Trophoblast cell (in vitro differentiated cells and primary cell): ENCODE measurements around the gene WASHC3. TPM values are rescaled to one million over a fixed set of nuclear protein-coding genes. Genes with fewer than 3 reads are reported as not detected.

Experiments
- DNase-seq, 2 donors: peaks; one replicate each; pipeline ENCODE4 v3.0.0-alpha.2; 2016
- H2AFZ ChIP-seq: 2 replicates; pipeline ENCODE4 v1.6.1; 2013; ENCODE audit warnings: low read length, moderate library complexity, mild to moderate bottlenecking; ENCODE audit not compliant: insufficient read depth, poor library complexity
- H2AK5ac ChIP-seq: 2 replicates; pipeline ENCODE4 v1.6.1; 2013; ENCODE audit warnings: mild to moderate bottlenecking, low read length
- H2BK120ac ChIP-seq: 2 replicates; pipeline ENCODE4 v1.6.1; 2013; ENCODE audit warnings: low read length, mild to moderate bottlenecking, moderate library complexity; ENCODE audit not compliant: insufficient read depth, poor library complexity
- H2BK12ac ChIP-seq: 2 replicates; pipeline ENCODE4 v1.6.1; 2013; ENCODE audit warnings: mild to moderate bottlenecking, low read length, moderate library complexity
- H2BK5ac ChIP-seq: 2 replicates; pipeline ENCODE4 v1.6.1; 2013; ENCODE audit warnings: low read length, low read depth, moderate library complexity, mild to moderate bottlenecking; ENCODE audit not compliant: poor library complexity
- H3K14ac ChIP-seq: 2 replicates; pipeline ENCODE4 v1.6.1; 2013; ENCODE audit warnings: mild to moderate bottlenecking, low read length
- H3K18ac ChIP-seq: 2 replicates; pipeline ENCODE4 v1.6.1; 2013; ENCODE audit warnings: mild to moderate bottlenecking, low read length
- H3K23ac ChIP-seq: 2 replicates; pipeline ENCODE4 v1.6.1; 2013; ENCODE audit warnings: low read length
- H3K27ac ChIP-seq: 2 replicates; pipeline ENCODE4 v1.5.1; 2013; ENCODE audit warnings: low read depth, mild to moderate bottlenecking, inconsistent platforms, low read length, moderate library complexity
- H3K27me3 ChIP-seq: 2 replicates; pipeline ENCODE4 v1.6.1; 2013; ENCODE audit warnings: inconsistent platforms, mild to moderate bottlenecking, low read length, moderate library complexity; ENCODE audit not compliant: insufficient read depth
- H3K36me3 ChIP-seq, 2 experiments: 1 replicate in 1 of 2; 2 replicates in 1 of 2; pipeline ENCODE4 v1.6.1; 2013; ENCODE audit warnings: low read length in 2 of 2, mild to moderate bottlenecking in 2 of 2, moderate library complexity in 1 of 2; ENCODE audit not compliant: insufficient read depth in 2 of 2, control insufficient read depth in 1 of 2
- H3K4ac ChIP-seq: 2 replicates; pipeline ENCODE4 v1.6.1; 2013; ENCODE audit warnings: low read depth, mild to moderate bottlenecking, low read length, moderate library complexity
- H3K4me1 ChIP-seq, 2 experiments: 1 replicate in 1 of 2; 2 replicates in 1 of 2; pipeline ENCODE4 v1.6.1; 2013; ENCODE audit warnings: low read length in 2 of 2, mild to moderate bottlenecking in 2 of 2, moderate library complexity in 1 of 2; ENCODE audit not compliant: insufficient read depth in 2 of 2, control insufficient read depth in 1 of 2
- H3K4me2 ChIP-seq: 2 replicates; pipeline ENCODE4 v1.6.1; 2013; ENCODE audit warnings: inconsistent platforms, mild to moderate bottlenecking, low read length, moderate library complexity
- H3K4me3 ChIP-seq: 2 replicates; pipeline ENCODE4 v1.5.1; 2013; ENCODE audit warnings: mild to moderate bottlenecking, low read depth, low read length, inconsistent platforms
- H3K79me1 ChIP-seq: one replicate; pipeline ENCODE4 v1.6.1; 2013; ENCODE audit warnings: low read length
- H3K79me2 ChIP-seq: 2 replicates; pipeline ENCODE4 v1.6.1; 2013; ENCODE audit warnings: low read length, mild to moderate bottlenecking; ENCODE audit not compliant: control insufficient read depth, insufficient read depth, poor library complexity
- H3K9ac ChIP-seq: 2 replicates; pipeline ENCODE4 v1.6.1; 2013; ENCODE audit warnings: mild to moderate bottlenecking, low read length
- H3K9me3 ChIP-seq: 2 replicates; pipeline ENCODE4 v1.6.1; 2013; ENCODE audit warnings: low read depth, mild to moderate bottlenecking, control low read depth, inconsistent platforms, low read length; ENCODE audit not compliant: insufficient read depth
- H4K12ac ChIP-seq: 2 replicates; pipeline ENCODE4 v1.6.1; 2013; ENCODE audit warnings: low read depth, mild to moderate bottlenecking, low read length, moderate library complexity
- H4K8ac ChIP-seq: 2 replicates; pipeline ENCODE4 v1.6.1; 2013; ENCODE audit warnings: low read depth, mild to moderate bottlenecking, low read length, moderate library complexity
- H4K91ac ChIP-seq: one replicate; pipeline ENCODE4 v1.6.1; 2013; ENCODE audit warnings: low read depth, mild to moderate bottlenecking, low read length, moderate library complexity
- WGBS: extraction: QIAGEN DNeasy Blood & Tissue Kit; methylation state at CpG from one replicate; pipeline ENCODE4 v1.1.7; 2013; ENCODE audit warnings: missing lambda C conversion rate; ENCODE audit not compliant: insufficient read length, insufficient coverage; ENCODE audit errors: extremely low coverage; 5-methylcytosine and 5-hydroxymethylcytosine counted together
- polyA plus RNA-seq: library from polyadenylated mRNA; stranded (reverse); fragments of 200-250 nt; gene quantifications from 2 replicates; pipeline ENCODE4 v1.2.3, GENCODE V29; 2013

Gene WASHC3
- polyA plus RNA-seq: 38.8 and 42.9 TPM in 2 replicates

GRCh38 chr12:102061560-102062418 is at the start of gene WASHC3:
TSS of gene WASHC3 (minus strand) at chr12:102061991. CDS start at chr12:102061962, 29 bp downstream.
- no peak within 1 kb of the TSS for H2BK12ac ChIP-seq
- no CpG with 5 or more reads among the region's 44 CpGs for WGBS
- no peaks in the 10 kb centered on the region for H3K9me3 ChIP-seq
- H3K27ac ChIP-seq: no peak within 1 kb of the TSS
- H2BK5ac ChIP-seq: no peak within 1 kb of the TSS
- H3K27me3 ChIP-seq: no peaks in the 10 kb centered on the region
- H3K36me3 ChIP-seq: no peaks in the 10 kb centered on the region
- peaks cover 0 to 5% of the 10 kb centered on the region in 2 experiments for H3K4me1 ChIP-seq
- peaks cover 5% of the 10 kb centered on the region for H3K79me1 ChIP-seq
- H3K4me3 ChIP-seq: peak within 1 kb of the TSS; percentile 92
- peak within 1 kb of the TSS; percentile 19 for H2BK120ac ChIP-seq
- no peak within 1 kb of the TSS for H2AK5ac ChIP-seq
- peak within 1 kb of the TSS; percentile 73 for H4K12ac ChIP-seq
- H3K4ac ChIP-seq: peak within 1 kb of the TSS; percentile 77
- peak within 1 kb of the TSS; percentile 96 for H4K8ac ChIP-seq
- DNase-seq: peak; percentile 84 to 93
- H3K23ac ChIP-seq: no peak within 1 kb of the TSS
- peak within 1 kb of the TSS; percentile 98 for H3K4me2 ChIP-seq
- H3K9ac ChIP-seq: peak within 1 kb of the TSS; percentile 92
- H3K14ac ChIP-seq: peak within 1 kb of the TSS; percentile 62
- H4K91ac ChIP-seq: peak within 1 kb of the TSS; percentile 49
- H3K18ac ChIP-seq: peak within 1 kb of the TSS; percentile 17
- H3K79me2 ChIP-seq: peaks cover 4% of the 10 kb centered on the region
- peak within 1 kb of the TSS; percentile 92 for H2AFZ ChIP-seq

GRCh38 chr12:102110782-102111181 is 49.0 kb upstream of the WASHC3 start:
- peaks cover 10 to 25% of the 10 kb centered on the region in 2 experiments for H3K36me3 ChIP-seq
- H3K4me2 ChIP-seq: no peak overlapping the region
- no peak overlapping the region for H2AFZ ChIP-seq
- H3K4ac ChIP-seq: no peak overlapping the region
- H3K27me3 ChIP-seq: no peaks in the 10 kb centered on the region
- no peak overlapping the region for H4K12ac ChIP-seq
- no peaks in the 10 kb centered on the region for H3K4me1 ChIP-seq
- H3K79me2 ChIP-seq: no peaks in the 10 kb centered on the region
- H2BK120ac ChIP-seq: no peak overlapping the region
- no peak overlapping the region for H2BK5ac ChIP-seq
- no peak overlapping the region for H3K4me3 ChIP-seq
- no peak overlapping the region for H2BK12ac ChIP-seq
- H2AK5ac ChIP-seq: no peak overlapping the region
- no peak overlapping the region for H3K9ac ChIP-seq
- no peak overlapping the region for H4K8ac ChIP-seq
- H3K27ac ChIP-seq: no peak overlapping the region
- no peak overlapping the region for H3K23ac ChIP-seq
- no peak for DNase-seq
- no peak overlapping the region for H3K14ac ChIP-seq
- no peak overlapping the region for H3K18ac ChIP-seq
- H3K79me1 ChIP-seq: no peaks in the 10 kb centered on the region
- H4K91ac ChIP-seq: no peak overlapping the region
- peaks cover 4% of the 10 kb centered on the region for H3K9me3 ChIP-seq

GRCh38 chr12:102107970-102108369 is 46.2 kb upstream of the WASHC3 start:
- H2BK120ac ChIP-seq: no peak overlapping the region
- DNase-seq: no peak
- H3K18ac ChIP-seq: no peak overlapping the region
- H3K79me1 ChIP-seq: no peaks in the 10 kb centered on the region
- WGBS: no CpG with 5 or more reads among the region's 1 CpG
- H2AK5ac ChIP-seq: no peak overlapping the region
- H3K27me3 ChIP-seq: no peaks in the 10 kb centered on the region
- no peak overlapping the region for H3K27ac ChIP-seq
- no peak overlapping the region for H4K91ac ChIP-seq
- H3K4me3 ChIP-seq: no peak overlapping the region
- H3K23ac ChIP-seq: no peak overlapping the region
- H3K9me3 ChIP-seq: peaks cover 4% of the 10 kb centered on the region
- no peak overlapping the region for H2BK5ac ChIP-seq
- no peaks in the 10 kb centered on the region for H3K79me2 ChIP-seq
- no peak overlapping the region for H4K12ac ChIP-seq
- H2AFZ ChIP-seq: no peak overlapping the region
- no peak overlapping the region for H3K4me2 ChIP-seq
- no peak overlapping the region for H4K8ac ChIP-seq
- no peaks in the 10 kb centered on the region for H3K4me1 ChIP-seq
- H3K36me3 ChIP-seq: peaks cover 17 to 29% of the 10 kb centered on the region in 2 experiments
- no peak overlapping the region for H3K14ac ChIP-seq
- no peak overlapping the region for H2BK12ac ChIP-seq
- H3K9ac ChIP-seq: no peak overlapping the region
- H3K4ac ChIP-seq: no peak overlapping the region

- no peak overlapping the region for H2AK5ac ChIP-seq
- H2BK5ac ChIP-seq: no peak overlapping the region
- no peaks in the 10 kb centered on the region for H3K79me1 ChIP-seq
- no peaks in the 10 kb centered on the region for H3K4me1 ChIP-seq
- no peak overlapping the region for H2AFZ ChIP-seq
- H3K79me2 ChIP-seq: no peaks in the 10 kb centered on the region
- H3K14ac ChIP-seq: no peak overlapping the region
- H4K12ac ChIP-seq: no peak overlapping the region
- no peak overlapping the region for H3K4me3 ChIP-seq
- no peak overlapping the region for H3K27ac ChIP-seq
- no peak overlapping the region for H2BK120ac ChIP-seq
- no peak overlapping the region for H2BK12ac ChIP-seq
- peaks cover 17 to 27% of the 10 kb centered on the region in 2 experiments for H3K36me3 ChIP-seq
- H3K9ac ChIP-seq: no peak overlapping the region
- WGBS: no CpG with 5 or more reads among the region's 3 CpGs
- peaks cover 4% of the 10 kb centered on the region for H3K9me3 ChIP-seq
- no peaks in the 10 kb centered on the region for H3K27me3 ChIP-seq
- H3K18ac ChIP-seq: no peak overlapping the region
- no peak for DNase-seq
- no peak overlapping the region for H4K8ac ChIP-seq
- H3K23ac ChIP-seq: no peak overlapping the region
- no peak overlapping the region for H4K91ac ChIP-seq
- no peak overlapping the region for H3K4me2 ChIP-seq
- no peak overlapping the region for H3K4ac ChIP-seq
Measured at GRCh38 chr12:102106905-102107304, 45.1 kb upstream of the WASHC3 start.
